Heart right ventricle (tissue), 16 donors: Measurements from ENCODE around the gene NAGLU. TPM values are rescaled to one million over a fixed set of nuclear protein-coding genes. Genes with fewer than 3 reads are reported as not detected.
A peak's percentile ranks its signal among the peaks of the same experiment; 100 is the strongest.

Experiments used
- ATAC-seq, 8 donors: fragments of 200-7000 bp; cut with Tn5 transposase; one replicate each; pipeline ENCODE4 v1.9.1; 2020; ENCODE audit warnings: mild to moderate bottlenecking in 8 of 8, moderate library complexity in 8 of 8, moderate number of reproducible peaks in 1 of 8
- DNase-seq, 2 donors: peaks; one replicate each; pipeline ENCODE4 v3.0.0-alpha.2; 2020
- H3K27ac ChIP-seq, 10 donors: fragments of 200-600 bp; sonication (generic) in 2 of 10; one replicate each; pipeline versions ENCODE4 v1.5.0 to v1.8.0; 2020 to 2022; ENCODE audit warnings: mild to moderate bottlenecking in 3 of 10
- H3K27me3 ChIP-seq, 7 donors: fragments of 200-600 bp; one replicate each; pipeline ENCODE4 v1.8.0; 2021 to 2022; ENCODE audit warnings: mild to moderate bottlenecking in 2 of 7
- H3K36me3 ChIP-seq, 9 donors: fragments of 200-600 bp; sonication (generic) in 1 of 9; one replicate each; pipeline versions ENCODE4 v1.5.0 to v1.8.0; 2020 to 2022; ENCODE audit warnings: mild to moderate bottlenecking in 2 of 9
- H3K4me1 ChIP-seq, 9 donors: fragments of 200-600 bp; sonication (generic) in 1 of 9; one replicate each; pipeline versions ENCODE4 v1.5.0 to v1.8.0; 2020 to 2022; ENCODE audit warnings: mild to moderate bottlenecking in 4 of 9
- H3K4me3 ChIP-seq, 10 donors: fragments of 200-600 bp; sonication (generic) in 2 of 10; one replicate each; pipeline versions ENCODE4 v1.5.0 to v1.8.0; 2020 to 2022; ENCODE audit warnings: mild to moderate bottlenecking in 7 of 10, moderate library complexity in 2 of 10
- H3K9me3 ChIP-seq, 11 donors: fragments of 200-600 bp in 10 of 11; sonication (generic) in 2 of 11; one replicate each; pipeline versions ENCODE4 v1.5.0 to v1.8.0; 2013 to 2022; ENCODE audit warnings: mild to moderate bottlenecking in 2 of 11, control low read depth in 1 of 11, moderate library complexity in 1 of 11
- CTCF ChIP-seq, 9 donors: fragments of 200-600 bp; sonication (generic) in 2 of 9; IDR thresholded peaks; one replicate each; pipeline versions ENCODE4 v1.5.0 to v1.8.0; 2021 to 2022; ENCODE audit warnings: antibody characterized with exemption in 9 of 9, mild to moderate bottlenecking in 5 of 9, moderate library complexity in 1 of 9
- WGBS, 2 donors: extraction: QIAGEN DNeasy Blood & Tissue Kit; methylation state at CpG; one replicate each; pipeline ENCODE4 v1.1.7; 2013; ENCODE audit warnings: inconsistent platforms in 1 of 2; 5-methylcytosine and 5-hydroxymethylcytosine counted together
- intact Hi-C, 10 donors: fragments of 100-400 bp; cut with DNase I; formaldehyde crosslinking; loops; one replicate each; pipeline versions ENCODE4 v1.11.1 to v1.14.2; 2022
- polyA plus RNA-seq, 2 donors: library from polyadenylated mRNA; stranded (reverse); fragments of 200-250 nt; gene quantifications; one replicate each; pipeline ENCODE4 v1.2.3, GENCODE V29; 2013
- total RNA-seq, 10 donors: library from RNA; stranded (reverse); fragmentation: NEBNext Ultra II Directional in 3 of 10; extraction: Animal tissue kit (Norgen Biotek cat#: 25700) in 3 of 10; gene quantifications; one replicate each; pipeline versions ENCODE4 v1.2.1 to v1.2.4, GENCODE V29; 2021 to 2023
- donor health status: Arrhythmogenic right ventricular cardiomyopathy.
- donor health status: ischemic (EF 13 %, LVEDD 7.1; RV severe dilation, severe dysfunction).
- donor health status: healthy with polysubstance abuse.
- donor health status: DM: no; HTN: yes; CAD: no.
- donor health status: DM: no; HTN: no; CAD: no.
- donor health status: ischemic (EF 25% LVEDD 6.9; RV normal size, moderate dysfunction).
- donor health status: ischemic (EF 25% LVEDD 5.7; RV mildly dilated, moderate dysfunction).
- donor health status: healthy.
- donor health status: DM: yes; HTN: yes; CAD: no.
- donor health status: Ischemic cardiomyopathy.
- donor health status: ischemic (EF 35%, LVEDD 5.7; RV mildly dilated, moderate dysfunction).
- donor health status: nonischemic (EF 11% LVEDD 7.7; RV severe dilation, severe dysfunction).
- donor health status: DM: yes; HTN: yes; CAD: no.
- donor health status: PGD.
- donor health status: ischemic (EF 29% LVEDD 5.4; RV normal size, mild dysfunction).
- donor health status: nonischemic (EF 23%, LVEDD 6.1; RV moderate dilation, normal function).

The NAGLU gene
- total and polyA plus RNA-seq, 12 donors = 6.8 to 18.3 (median 12.7) TPM

GRCh38 chr17:42565523-42566214 lies 29.6 kb downstream of the NAGLU start:
- peaks cover 11 to 66% (median 45%) of the 10 kb centered on the region in 9 donors for H3K4me1 ChIP-seq

GRCh38 chr17:42566215-42566882 lies 30.3 kb downstream of the NAGLU start:
- peak overlapping the region; percentile 93 to 99 (median 96) for H3K27ac ChIP-seq
- H3K4me3 ChIP-seq = peak overlapping the region; percentile 78 to 96 (median 88)
- ATAC-seq (peak in 4 of 8 donors; percentile 21 to 34 (median 28)), DNase-seq (no peak)
- H3K27me3 ChIP-seq = no peaks in the 10 kb centered on the region
- intact Hi-C loops = no loop called here
- TF ChIP-seq CTCF (IDR thresholded peaks at IDR 0.05) = no peak
- 19% methylated on average over 28 of the region's 28 CpGs for WGBS, 2 donors
- H3K36me3 ChIP-seq = peaks cover 0 to 59% (median 48%) of the 10 kb centered on the region in 9 donors
- H3K9me3 ChIP-seq = no peaks in the 10 kb centered on the region
- H3K4me1 ChIP-seq = peaks cover 13 to 64% (median 42%) of the 10 kb centered on the region in 9 donors

More at GRCh38 chr17:42565523-42566214, 29.6 kb downstream of the NAGLU start:
- ATAC-seq (no peak), DNase-seq (no peak)
- H3K4me3 ChIP-seq = peak overlapping the region in 4 of 10 donors; percentile 78 to 91 (median 90)
- WGBS, 2 donors = 93 to 94% methylated on average over 16 of the region's 16 CpGs
- peak overlapping the region in 8 of 10 donors; percentile 93 to 99 (median 96) for H3K27ac ChIP-seq
- no peaks in the 10 kb centered on the region for H3K9me3 ChIP-seq
- no peaks in the 10 kb centered on the region for H3K27me3 ChIP-seq
- intact Hi-C loops = no loop called here
- peaks cover 0 to 53% (median 41%) of the 10 kb centered on the region in 9 donors for H3K36me3 ChIP-seq
- no peak for TF ChIP-seq CTCF (IDR thresholded peaks at IDR 0.05)

GRCh38 chr17:42566883-42567573 lies 31.0 kb downstream of the NAGLU start, which contains the start of gene MLX:
Gene MLX (plus strand): TSS chr17:42567100. CDS start chr17:42567125, 25 bp downstream.
- no peak for TF ChIP-seq CTCF (IDR thresholded peaks at IDR 0.05)
- WGBS, 2 donors = 0% methylated on average over 64 to 72 of the region's 72 CpGs
- H3K4me3 ChIP-seq = peak within 1 kb of the TSS; percentile 78 to 96 (median 88)
- H3K9me3 ChIP-seq = no peaks in the 10 kb centered on the region
- ATAC-seq (peak; percentile 83 to 90 (median 90)), DNase-seq (peak; percentile 94 to 97)
- H3K36me3 ChIP-seq = peaks cover 2 to 66% (median 55%) of the 10 kb centered on the region in 9 donors
- no peaks in the 10 kb centered on the region for H3K27me3 ChIP-seq
- H3K27ac ChIP-seq = peak within 1 kb of the TSS; percentile 93 to 99 (median 96)
- peaks cover 13 to 66% (median 41%) of the 10 kb centered on the region in 9 donors for H3K4me1 ChIP-seq
- intact Hi-C loops = no loop called here
